Endodermal cell (in vitro differentiated cells): ENCODE measurements around the gene EXD3. TPM values are rescaled to one million over a fixed set of nuclear protein-coding genes. Genes with fewer than 3 reads are reported as not detected.

Experiments used
- DNase-seq: peaks from one replicate; pipeline ENCODE4 v3.0.0-alpha.2; 2017
- H3K27ac ChIP-seq: 2 replicates; pipeline ENCODE4 v1.5.1; 2013; ENCODE audit warnings: mild to moderate bottlenecking, low read depth, low read length, moderate library complexity
- H3K27me3 ChIP-seq: 2 replicates; pipeline ENCODE4 v1.6.1; 2013; ENCODE audit warnings: mild to moderate bottlenecking, low read length, moderate library complexity; ENCODE audit not compliant: insufficient read depth, control insufficient read depth, poor library complexity, severe bottlenecking
- H3K36me3 ChIP-seq: 2 replicates; pipeline ENCODE4 v1.7.0; 2013; ENCODE audit warnings: mild to moderate bottlenecking, low read length, moderate library complexity; ENCODE audit not compliant: control insufficient read depth, insufficient read depth
- H3K4me1 ChIP-seq: one replicate; pipeline ENCODE4 v1.7.0; 2013; ENCODE audit warnings: low read length; ENCODE audit not compliant: control insufficient read depth, insufficient read depth
- H3K4me3 ChIP-seq: 2 replicates; pipeline ENCODE4 v1.5.1; 2013; ENCODE audit warnings: mild to moderate bottlenecking, low read length, moderate library complexity
- H3K9ac ChIP-seq: 2 replicates; pipeline ENCODE4 v1.6.1; 2013; ENCODE audit warnings: mild to moderate bottlenecking, low read length, moderate library complexity; ENCODE audit not compliant: poor library complexity, severe bottlenecking; ENCODE audit errors: extremely low read depth
- H3K9me3 ChIP-seq: 2 replicates; pipeline ENCODE4 v1.6.1; 2013; ENCODE audit warnings: mild to moderate bottlenecking, low read length, moderate library complexity; ENCODE audit not compliant: control insufficient read depth
- H3K27ac Mint-ChIP-seq: 2 replicates; pipeline ENCODE4 v1.8.0; 2020; ENCODE audit warnings: mixed read lengths
- H3K27me3 Mint-ChIP-seq: 2 replicates; pipeline ENCODE4 v1.8.0; 2021; ENCODE audit warnings: mild to moderate bottlenecking, mixed read lengths; ENCODE audit not compliant: insufficient read depth
- H3K36me3 Mint-ChIP-seq: 2 replicates; pipeline ENCODE4 v1.8.0; 2020; ENCODE audit warnings: low read depth, mixed read lengths
- H3K4me1 Mint-ChIP-seq: 2 replicates; pipeline ENCODE4 v1.8.0; 2020; ENCODE audit warnings: mixed read lengths
- H3K4me3 Mint-ChIP-seq: 2 replicates; pipeline ENCODE4 v1.8.0; 2020; ENCODE audit warnings: mild to moderate bottlenecking, moderate library complexity, mixed read lengths
- H3K9me3 Mint-ChIP-seq: 2 replicates; pipeline ENCODE4 v1.8.0; 2020; ENCODE audit warnings: mild to moderate bottlenecking, mixed read lengths
- WGBS, 2 experiments: methylation state at CpG; one replicate each; pipeline versions ENCODE4 v1.1.5 to v1.1.7; 2013; ENCODE audit warnings: missing lambda C conversion rate in 2 of 2, mixed read lengths in 1 of 2; ENCODE audit not compliant: insufficient coverage in 1 of 2, insufficient read length in 1 of 2; 5-methylcytosine and 5-hydroxymethylcytosine counted together
- total RNA-seq, 2 donors: library from RNA; stranded (reverse); fragmentation: NEBNext Ultra II Directional in 1 of 2; extraction: Animal tissue kit (Norgen Biotek cat#: 25700) in 1 of 2; gene quantifications; 2 replicates in 1 of 2; 3 replicates in 1 of 2; pipeline ENCODE4 v1.2.1, GENCODE V29; 2021
- TF ChIP-seq, protein P1 (sequence below): fragments of 200-600 bp; sonication (generic); conservative IDR thresholded peaks from 2 replicates; pipeline ENCODE4 v1.5.0; 2021; ENCODE audit warnings: antibody characterized with exemption, mild to moderate bottlenecking

The EXD3 gene
- total RNA-seq, 2 donors from 2014 or later, result 15.5 to 31.0 TPM

DNA sequence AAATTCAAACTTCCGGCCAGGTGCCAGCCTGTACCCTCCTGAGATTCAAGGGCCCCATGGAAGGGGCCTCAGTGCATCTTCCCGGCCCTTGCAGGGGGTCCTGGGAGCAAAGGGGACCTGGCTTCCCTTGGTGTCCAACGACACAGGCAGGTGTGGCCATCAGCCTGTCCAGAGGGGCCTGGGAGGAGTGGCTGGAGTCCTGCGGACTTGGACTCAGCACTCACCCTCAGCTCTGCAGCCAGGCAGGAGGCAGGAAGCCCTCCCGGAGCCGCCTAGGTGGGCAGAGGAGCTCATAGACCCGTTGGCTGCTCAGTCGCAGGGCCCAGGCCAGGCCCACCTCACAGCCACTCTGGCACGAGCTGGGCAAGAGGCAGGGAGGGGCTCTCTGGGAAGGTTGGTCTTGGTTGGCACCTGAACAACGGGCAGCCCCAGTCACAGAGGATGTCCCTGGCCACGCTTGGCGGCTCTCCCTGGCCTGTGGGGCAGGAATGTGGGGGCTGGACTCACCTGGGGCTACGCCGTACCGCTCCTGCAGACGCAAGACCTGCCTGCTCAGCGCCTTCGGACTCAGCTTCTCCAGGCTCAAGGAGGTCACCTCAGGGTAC is 67.1 kb downstream of the EXD3 start:
- Histone ChIP-seq H3K4me1 (no peaks in the 10 kb centered on the region), H3K36me3 (no peaks in the 10 kb centered on the region), H3K9ac (no peak overlapping the region), H3K27me3 (no peaks in the 10 kb centered on the region), H3K9me3 (peaks cover 20% of the 10 kb centered on the region), H3K27ac (no peak overlapping the region), H3K4me3 (no peak overlapping the region)
- Mint-ChIP-seq H3K36me3 (no peaks in the 10 kb centered on the region), H3K9me3 (peaks cover 36% of the 10 kb centered on the region), H3K27me3 (peaks cover 11% of the 10 kb centered on the region), H3K4me1 (no peaks in the 10 kb centered on the region), H3K27ac (no peak overlapping the region), H3K4me3 (no peak overlapping the region)
- TF ChIP-seq, protein P1, sequence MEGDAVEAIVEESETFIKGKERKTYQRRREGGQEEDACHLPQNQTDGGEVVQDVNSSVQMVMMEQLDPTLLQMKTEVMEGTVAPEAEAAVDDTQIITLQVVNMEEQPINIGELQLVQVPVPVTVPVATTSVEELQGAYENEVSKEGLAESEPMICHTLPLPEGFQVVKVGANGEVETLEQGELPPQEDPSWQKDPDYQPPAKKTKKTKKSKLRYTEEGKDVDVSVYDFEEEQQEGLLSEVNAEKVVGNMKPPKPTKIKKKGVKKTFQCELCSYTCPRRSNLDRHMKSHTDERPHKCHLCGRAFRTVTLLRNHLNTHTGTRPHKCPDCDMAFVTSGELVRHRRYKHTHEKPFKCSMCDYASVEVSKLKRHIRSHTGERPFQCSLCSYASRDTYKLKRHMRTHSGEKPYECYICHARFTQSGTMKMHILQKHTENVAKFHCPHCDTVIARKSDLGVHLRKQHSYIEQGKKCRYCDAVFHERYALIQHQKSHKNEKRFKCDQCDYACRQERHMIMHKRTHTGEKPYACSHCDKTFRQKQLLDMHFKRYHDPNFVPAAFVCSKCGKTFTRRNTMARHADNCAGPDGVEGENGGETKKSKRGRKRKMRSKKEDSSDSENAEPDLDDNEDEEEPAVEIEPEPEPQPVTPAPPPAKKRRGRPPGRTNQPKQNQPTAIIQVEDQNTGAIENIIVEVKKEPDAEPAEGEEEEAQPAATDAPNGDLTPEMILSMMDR, result no peak
- WGBS, 2 experiments, result 81 to 85% methylated on average over 9 to 18 of the region's 18 CpGs
- no peak for DNase-seq

DNA sequence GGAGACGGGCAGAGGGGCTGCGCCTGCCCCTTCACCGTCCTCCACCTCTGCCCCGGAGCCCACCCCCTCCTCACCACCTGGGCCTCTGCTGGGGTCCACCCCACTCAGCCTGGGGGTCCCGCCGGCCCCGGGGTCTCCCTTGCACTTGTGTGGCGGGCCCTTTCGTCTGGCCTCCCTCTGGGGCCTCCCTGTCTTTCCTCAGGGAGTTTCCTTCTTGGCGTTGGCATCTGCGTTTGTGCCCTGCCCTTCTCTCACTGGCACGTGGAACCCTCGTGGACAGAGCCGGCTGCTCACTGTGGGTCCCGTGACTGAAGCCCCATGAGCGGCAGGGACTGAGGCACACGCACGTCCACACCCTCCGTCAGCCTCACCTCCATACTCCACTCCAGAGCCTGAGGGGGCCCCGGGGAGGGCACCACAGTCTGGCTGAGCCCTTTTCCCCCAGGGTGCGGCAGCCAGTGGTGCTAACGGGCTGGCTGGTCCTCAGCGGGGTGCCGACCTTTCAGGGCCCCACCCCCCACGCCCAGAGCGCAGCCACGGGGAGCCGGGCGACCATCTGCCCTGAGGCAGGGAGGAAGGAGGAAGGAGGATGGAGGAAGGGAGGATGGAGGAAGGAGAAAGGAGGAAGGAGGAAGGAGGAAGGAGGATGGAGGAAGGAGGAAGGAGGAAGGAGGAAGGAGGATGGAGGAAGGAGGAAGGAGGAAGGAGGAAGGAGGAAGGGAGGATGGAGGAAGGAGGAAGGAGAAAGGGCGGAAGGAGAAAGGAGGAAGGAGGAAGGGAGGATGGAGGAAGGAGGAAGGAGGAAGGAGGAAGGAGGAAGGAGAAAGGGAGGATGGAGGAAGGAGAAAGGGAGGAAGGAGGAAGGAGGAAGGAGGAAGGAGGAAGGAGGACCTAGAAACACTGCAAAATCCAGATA is 67.9 kb downstream of the EXD3 start:
- Histone ChIP-seq H3K9me3 (peaks cover 20% of the 10 kb centered on the region), H3K36me3 (no peaks in the 10 kb centered on the region), H3K9ac (no peak overlapping the region), H3K4me1 (no peaks in the 10 kb centered on the region), H3K27ac (no peak overlapping the region), H3K27me3 (no peaks in the 10 kb centered on the region), H3K4me3 (no peak overlapping the region)
- whole genome bisulfite sequencing, 2 experiments, result 89 to 100% methylated on average over 4 to 29 of the region's 30 CpGs
- Mint-ChIP-seq H3K4me3 (no peak overlapping the region), H3K27ac (no peak overlapping the region), H3K9me3 (peaks cover 33% of the 10 kb centered on the region), H3K36me3 (no peaks in the 10 kb centered on the region), H3K4me1 (no peaks in the 10 kb centered on the region), H3K27me3 (peaks cover 10% of the 10 kb centered on the region)
- TF ChIP-seq, protein P1, result no peak
- no peak for DNase-seq

DNA sequence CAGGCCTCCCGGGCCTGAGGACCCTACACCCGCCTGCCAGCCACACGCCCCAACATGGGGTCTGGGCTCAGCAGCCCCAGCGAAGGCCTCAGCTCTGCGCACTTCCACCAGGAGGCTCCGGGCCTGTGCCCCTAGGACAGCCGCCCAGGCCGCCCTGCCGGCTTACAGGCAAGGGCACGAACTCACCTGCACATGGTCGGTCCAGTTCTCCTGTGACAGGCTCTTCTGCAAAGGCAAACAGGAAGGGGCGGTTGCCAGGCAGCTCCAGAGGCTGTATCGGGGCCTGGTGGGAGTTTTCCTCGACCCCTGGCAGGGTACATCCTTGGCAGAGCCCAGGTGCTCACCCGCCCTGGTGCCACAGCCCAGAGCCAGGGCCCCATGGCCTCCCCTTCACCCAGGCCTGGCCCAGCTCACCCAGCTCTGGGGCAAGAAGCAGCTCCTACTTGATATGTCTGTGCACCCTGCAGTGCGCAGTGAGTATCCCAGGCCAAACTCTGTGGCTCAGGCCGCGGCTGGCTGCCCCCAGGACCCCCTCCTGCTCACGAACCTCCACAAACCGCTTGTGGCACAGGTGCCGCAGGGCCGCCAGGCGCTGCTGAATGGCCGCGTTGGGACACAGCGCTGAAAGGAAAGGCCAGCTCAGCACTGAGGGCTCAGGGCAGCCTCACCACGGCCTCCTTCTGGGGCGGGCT is 68.7 kb downstream of the EXD3 start:
- no peak overlapping the region for H3K27ac ChIP-seq
- peaks cover 20% of the 10 kb centered on the region for H3K9me3 ChIP-seq
- Mint-ChIP-seq H3K4me1 (no peaks in the 10 kb centered on the region), H3K36me3 (no peaks in the 10 kb centered on the region), H3K27ac (no peak overlapping the region), H3K9me3 (peaks cover 26% of the 10 kb centered on the region), H3K27me3 (peaks cover 8% of the 10 kb centered on the region), H3K4me3 (no peak overlapping the region)
- TF ChIP-seq, protein P1, result no peak
- no peaks in the 10 kb centered on the region for H3K27me3 ChIP-seq
- DNase-seq, result no peak
- H3K4me1 ChIP-seq, result no peaks in the 10 kb centered on the region
- no peaks in the 10 kb centered on the region for H3K36me3 ChIP-seq
- WGBS, 2 experiments, result 89 to 96% methylated on average over 17 to 28 of the region's 28 CpGs
- H3K4me3 ChIP-seq, result no peak overlapping the region
- no peak overlapping the region for H3K9ac ChIP-seq
